ENCODE results near the gene OSBP2.

The OSBP2 gene, protein sequence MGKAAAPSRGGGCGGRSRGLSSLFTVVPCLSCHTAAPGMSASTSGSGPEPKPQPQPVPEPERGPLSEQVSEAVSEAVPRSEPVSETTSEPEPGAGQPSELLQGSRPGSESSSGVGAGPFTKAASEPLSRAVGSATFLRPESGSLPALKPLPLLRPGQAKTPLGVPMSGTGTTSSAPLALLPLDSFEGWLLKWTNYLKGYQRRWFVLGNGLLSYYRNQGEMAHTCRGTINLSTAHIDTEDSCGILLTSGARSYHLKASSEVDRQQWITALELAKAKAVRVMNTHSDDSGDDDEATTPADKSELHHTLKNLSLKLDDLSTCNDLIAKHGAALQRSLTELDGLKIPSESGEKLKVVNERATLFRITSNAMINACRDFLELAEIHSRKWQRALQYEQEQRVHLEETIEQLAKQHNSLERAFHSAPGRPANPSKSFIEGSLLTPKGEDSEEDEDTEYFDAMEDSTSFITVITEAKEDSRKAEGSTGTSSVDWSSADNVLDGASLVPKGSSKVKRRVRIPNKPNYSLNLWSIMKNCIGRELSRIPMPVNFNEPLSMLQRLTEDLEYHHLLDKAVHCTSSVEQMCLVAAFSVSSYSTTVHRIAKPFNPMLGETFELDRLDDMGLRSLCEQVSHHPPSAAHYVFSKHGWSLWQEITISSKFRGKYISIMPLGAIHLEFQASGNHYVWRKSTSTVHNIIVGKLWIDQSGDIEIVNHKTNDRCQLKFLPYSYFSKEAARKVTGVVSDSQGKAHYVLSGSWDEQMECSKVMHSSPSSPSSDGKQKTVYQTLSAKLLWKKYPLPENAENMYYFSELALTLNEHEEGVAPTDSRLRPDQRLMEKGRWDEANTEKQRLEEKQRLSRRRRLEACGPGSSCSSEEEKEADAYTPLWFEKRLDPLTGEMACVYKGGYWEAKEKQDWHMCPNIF

DNA sequence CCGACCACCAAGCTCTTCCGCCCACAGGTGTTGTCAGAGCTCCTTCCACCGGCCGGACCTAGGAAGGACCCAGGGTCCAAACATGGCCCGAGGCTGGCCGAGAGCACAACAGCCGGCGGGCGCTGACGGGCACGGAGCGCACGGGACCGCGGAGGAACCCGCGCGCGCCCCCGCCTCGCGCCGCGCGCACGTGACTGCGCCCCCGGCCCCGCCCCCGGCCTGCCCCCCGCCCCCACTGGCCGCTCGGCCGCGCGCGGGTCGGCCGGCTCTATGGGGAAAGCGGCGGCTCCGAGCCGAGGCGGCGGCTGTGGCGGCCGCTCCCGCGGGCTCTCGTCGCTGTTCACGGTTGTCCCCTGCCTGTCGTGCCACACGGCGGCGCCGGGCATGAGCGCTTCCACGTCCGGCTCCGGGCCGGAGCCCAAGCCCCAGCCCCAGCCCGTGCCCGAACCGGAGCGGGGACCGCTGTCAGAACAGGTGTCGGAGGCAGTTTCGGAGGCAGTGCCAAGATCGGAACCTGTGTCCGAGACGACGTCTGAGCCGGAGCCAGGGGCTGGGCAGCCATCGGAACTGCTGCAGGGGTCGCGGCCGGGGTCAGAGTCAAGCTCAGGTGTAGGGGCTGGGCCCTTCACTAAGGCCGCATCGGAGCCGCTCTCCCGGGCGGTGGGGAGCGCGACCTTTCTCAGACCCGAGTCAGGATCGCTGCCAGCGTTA lies at the start of gene OSBP2:
Gene OSBP2 (plus strand): TSS at position 235 of the 711 bp plus-strand sequence. CDS start 36 bp downstream, at position 271.
- H3K9ac ChIP-seq (ENCODE audit: low read depth, low read length): peak within 1 kb of the TSS; percentile 79; the same call in 1 of the 2 replicates
- H3K4me3 ChIP-seq (ENCODE audit: low read length): peak within 1 kb of the TSS; percentile 76
- no peaks in the 10 kb centered on the region; the same call in 1 of the 2 replicates for H3K4me1 ChIP-seq (ENCODE audit: insufficient read depth, low read length)
- H3K27ac ChIP-seq (ENCODE audit: low read length): no peak within 1 kb of the TSS
- H3K36me3 ChIP-seq (ENCODE audit: insufficient read depth, low read depth, low read length): no peaks in the 10 kb centered on the region
- H3K27me3 ChIP-seq (ENCODE audit: insufficient read depth, low read length): peaks cover 27% of the 10 kb centered on the region
- no peaks in the 10 kb centered on the region for H3K9me3 ChIP-seq (ENCODE audit: insufficient read depth, low read depth, low read length)

DNA sequence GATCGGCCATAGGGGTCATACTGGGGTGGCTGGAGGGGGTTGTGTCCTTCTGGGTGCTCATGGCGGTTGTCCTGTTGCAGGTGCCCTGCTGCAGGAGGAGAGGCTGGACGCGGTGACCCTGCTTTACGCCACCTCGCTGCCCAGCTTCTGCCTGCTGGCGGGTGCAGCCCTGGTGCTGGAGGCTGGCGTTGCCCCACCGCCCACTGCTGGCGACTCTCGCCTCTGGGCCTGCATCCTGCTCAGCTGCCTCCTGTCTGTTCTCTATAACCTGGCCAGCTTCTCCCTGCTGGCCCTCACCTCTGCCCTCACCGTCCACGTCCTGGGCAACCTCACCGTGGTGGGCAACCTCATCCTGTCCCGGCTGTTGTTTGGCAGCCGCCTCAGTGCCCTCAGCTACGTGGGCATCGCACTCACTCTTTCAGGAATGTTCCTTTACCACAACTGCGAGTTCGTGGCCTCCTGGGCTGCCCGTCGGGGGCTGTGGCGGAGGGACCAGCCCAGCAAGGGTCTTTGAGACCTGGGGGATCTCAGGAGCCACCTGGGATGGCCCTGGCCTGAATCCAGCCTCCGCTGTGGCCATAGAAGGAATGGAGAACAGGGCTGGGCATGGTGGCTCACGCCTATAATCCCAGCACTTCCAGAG lies 48.0 kb upstream of the OSBP2 start:
- no peaks in the 10 kb centered on the region for H3K27me3 ChIP-seq (ENCODE audit: insufficient read depth, low read length)
- H3K36me3 ChIP-seq (ENCODE audit: insufficient read depth, low read depth, low read length): no peaks in the 10 kb centered on the region
- H3K4me3 ChIP-seq (ENCODE audit: low read length): no peak overlapping the region
- no peak overlapping the region for H3K27ac ChIP-seq (ENCODE audit: low read length)
- H3K9me3 ChIP-seq (ENCODE audit: insufficient read depth, low read depth, low read length): no peaks in the 10 kb centered on the region
- 0 out of 2 replicates have a peak, but pooled peaks cover 3% of the 10 kb centered on the region for H3K4me1 ChIP-seq (ENCODE audit: insufficient read depth, low read length)
- H3K9ac ChIP-seq (ENCODE audit: low read depth, low read length): no peak overlapping the region

DNA sequence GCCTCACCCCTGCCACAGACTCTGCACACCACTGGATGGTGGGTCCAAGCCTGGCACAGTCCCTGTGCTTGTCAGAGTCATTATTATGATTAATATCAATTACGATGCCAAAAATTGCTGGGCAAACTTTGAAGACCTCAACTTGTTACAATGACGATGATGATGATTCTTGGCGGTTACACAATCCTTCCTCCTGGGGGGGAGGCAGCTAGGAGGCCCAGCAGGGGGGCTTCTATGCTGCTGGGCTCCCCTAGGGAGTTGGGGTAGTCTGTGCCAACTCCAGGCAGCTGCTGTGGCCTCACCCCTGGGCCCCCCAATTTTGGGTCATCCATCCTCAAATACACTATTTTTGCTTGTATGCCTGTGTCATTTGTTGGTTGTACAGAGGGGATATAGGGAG lies 47.1 kb upstream of the OSBP2 start:
- Histone ChIP-seq H3K27ac (ENCODE audit: low read length) (no peak overlapping the region), H3K4me3 (ENCODE audit: low read length) (no peak overlapping the region), H3K27me3 (ENCODE audit: insufficient read depth, low read length) (no peaks in the 10 kb centered on the region)

DNA sequence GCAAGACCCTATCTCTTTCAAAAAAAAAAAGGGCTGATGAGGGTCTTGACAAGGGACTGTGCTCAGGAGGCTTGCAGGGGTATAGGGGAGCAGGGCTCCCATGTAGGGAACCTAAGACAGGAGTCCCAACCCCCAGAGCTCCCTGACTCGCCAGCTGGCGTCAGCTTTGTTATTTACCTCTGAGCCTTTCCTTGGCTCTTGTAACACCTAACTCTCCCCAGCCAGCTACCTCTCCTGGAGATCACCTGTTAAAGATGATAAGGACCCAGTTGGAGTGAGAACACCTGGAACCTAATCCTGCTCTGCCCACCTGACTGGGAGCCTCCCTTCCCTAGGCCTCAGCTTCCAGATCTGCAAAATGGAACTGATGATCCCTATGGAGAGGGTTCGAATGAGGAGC lies 45.8 kb upstream of the OSBP2 start:
- no peaks in the 10 kb centered on the region for H3K27me3 ChIP-seq (ENCODE audit: insufficient read depth, low read length)
- H3K9me3 ChIP-seq (ENCODE audit: insufficient read depth, low read depth, low read length): no peaks in the 10 kb centered on the region
- H3K27ac ChIP-seq (ENCODE audit: low read length): no peak overlapping the region
- H3K4me3 ChIP-seq (ENCODE audit: low read length): no peak overlapping the region
- no peak overlapping the region for H3K9ac ChIP-seq (ENCODE audit: low read depth, low read length)
- 0 out of 2 replicates have a peak, but pooled peaks cover 3% of the 10 kb centered on the region for H3K4me1 ChIP-seq (ENCODE audit: insufficient read depth, low read length)
- no peaks in the 10 kb centered on the region for H3K36me3 ChIP-seq (ENCODE audit: insufficient read depth, low read depth, low read length)

More for the DNA sequence above, 47.1 kb upstream of the OSBP2 start:
- Histone ChIP-seq H3K4me1 (ENCODE audit: insufficient read depth, low read length) (0 out of 2 replicates have a peak, but pooled peaks cover 3% of the 10 kb centered on the region), H3K9ac (ENCODE audit: low read depth, low read length) (no peak overlapping the region), H3K36me3 (ENCODE audit: insufficient read depth, low read depth, low read length) (no peaks in the 10 kb centered on the region), H3K9me3 (ENCODE audit: insufficient read depth, low read depth, low read length) (no peaks in the 10 kb centered on the region)

DNA sequence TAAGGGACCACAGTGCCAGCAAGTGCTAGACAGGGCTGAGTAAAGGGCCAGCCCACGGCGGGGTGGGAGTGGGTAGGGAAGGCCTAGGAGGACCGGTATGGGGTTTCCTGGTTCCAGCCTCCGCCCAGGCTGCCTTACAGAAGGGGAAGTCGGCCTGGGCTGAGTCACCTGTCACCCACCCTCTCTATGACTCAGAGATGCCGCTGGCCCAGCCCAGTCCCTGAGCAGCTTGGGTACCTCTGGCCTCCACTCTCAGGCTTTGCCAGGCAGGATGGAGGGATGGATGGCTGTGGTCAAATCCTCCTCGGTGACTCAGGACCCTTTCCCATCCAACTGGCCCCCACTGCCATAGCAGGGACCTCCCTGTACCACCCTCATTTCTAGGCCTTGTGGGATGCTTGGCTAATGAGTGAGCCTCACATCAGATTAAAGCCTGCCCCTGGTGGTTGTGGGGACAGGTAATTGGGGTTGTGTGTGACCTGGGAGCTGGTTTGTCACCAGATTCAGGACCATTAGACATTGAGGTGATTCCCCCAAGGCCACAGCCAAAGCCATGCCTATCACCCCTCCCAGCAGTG lies 45.2 kb upstream of the OSBP2 start:
- Histone ChIP-seq H3K4me1 (ENCODE audit: insufficient read depth, low read length) (0 out of 2 replicates have a peak, but pooled peaks cover 3% of the 10 kb centered on the region), H3K9ac (ENCODE audit: low read depth, low read length) (no peak overlapping the region), H3K27me3 (ENCODE audit: insufficient read depth, low read length) (no peaks in the 10 kb centered on the region), H3K36me3 (ENCODE audit: insufficient read depth, low read depth, low read length) (no peaks in the 10 kb centered on the region), H3K9me3 (ENCODE audit: insufficient read depth, low read depth, low read length) (no peaks in the 10 kb centered on the region), H3K4me3 (ENCODE audit: low read length) (no peak overlapping the region), H3K27ac (ENCODE audit: low read length) (no peak overlapping the region)

DNA sequence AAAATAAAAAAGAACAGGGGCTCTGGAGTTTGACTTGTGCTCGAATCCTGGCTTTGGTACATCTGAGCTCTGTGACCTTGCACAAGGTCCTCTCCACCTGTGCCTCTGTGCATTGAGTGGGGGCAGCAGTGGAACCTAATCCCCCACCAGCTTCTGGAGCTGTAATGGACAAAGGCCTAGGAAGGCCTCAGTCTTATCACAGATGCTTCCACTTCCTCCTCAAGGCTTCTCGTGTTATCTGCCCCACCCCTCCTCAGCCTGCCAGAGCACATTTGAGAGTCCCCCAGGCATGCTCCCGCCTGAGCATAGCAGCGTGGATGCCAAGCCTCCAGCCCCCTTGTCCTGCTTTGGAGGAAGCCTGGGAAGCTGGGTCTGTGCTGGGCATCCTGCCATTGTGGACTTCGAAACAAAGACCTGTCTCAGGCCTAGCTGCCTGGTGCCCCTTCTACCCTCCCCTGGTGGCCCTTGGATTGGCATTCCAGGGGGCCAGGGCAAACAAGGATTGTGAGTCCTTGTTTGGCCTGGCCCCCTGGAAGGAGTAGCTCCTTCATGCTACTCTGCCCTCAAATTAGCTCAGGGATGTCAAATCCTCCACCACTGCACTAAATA lies 44.1 kb upstream of the OSBP2 start:
- H3K9me3 ChIP-seq (ENCODE audit: insufficient read depth, low read depth, low read length): no peaks in the 10 kb centered on the region
- no peak overlapping the region for H3K27ac ChIP-seq (ENCODE audit: low read length)
- no peak overlapping the region for H3K9ac ChIP-seq (ENCODE audit: low read depth, low read length)
- H3K36me3 ChIP-seq (ENCODE audit: insufficient read depth, low read depth, low read length): no peaks in the 10 kb centered on the region
- H3K27me3 ChIP-seq (ENCODE audit: insufficient read depth, low read length): no peaks in the 10 kb centered on the region
- H3K4me3 ChIP-seq (ENCODE audit: low read length): no peak overlapping the region
- peaks cover 3% of the 10 kb centered on the region; the same call in 1 of the 2 replicates for H3K4me1 ChIP-seq (ENCODE audit: insufficient read depth, low read length)

DNA sequence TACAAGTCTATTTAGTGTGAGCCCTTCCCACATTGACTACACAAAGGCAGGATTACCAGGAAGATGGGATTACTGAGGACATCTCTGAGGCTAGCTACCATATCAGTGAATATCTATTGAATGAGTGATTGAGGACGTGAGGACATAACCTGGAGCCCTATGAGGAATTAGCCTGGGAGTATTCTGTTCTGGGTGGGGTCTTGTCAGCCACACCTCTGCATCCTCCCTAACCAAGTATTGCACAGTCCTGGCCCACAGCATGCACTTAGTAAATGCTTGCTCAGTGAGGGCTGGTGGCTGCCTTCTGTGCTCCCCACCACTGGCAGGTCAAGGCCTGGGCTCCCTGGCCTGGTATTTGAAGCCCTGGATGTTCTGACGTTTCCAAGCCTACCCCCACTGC lies 41.8 kb upstream of the OSBP2 start:
- H3K27ac ChIP-seq (ENCODE audit: low read length): no peak overlapping the region
- no peaks in the 10 kb centered on the region for H3K36me3 ChIP-seq (ENCODE audit: insufficient read depth, low read depth, low read length)
- H3K27me3 ChIP-seq (ENCODE audit: insufficient read depth, low read length): no peaks in the 10 kb centered on the region
- H3K9ac ChIP-seq (ENCODE audit: low read depth, low read length): no peak overlapping the region
- peaks cover 7% of the 10 kb centered on the region; the same call in 1 of the 2 replicates for H3K4me1 ChIP-seq (ENCODE audit: insufficient read depth, low read length)
- no peak overlapping the region for H3K4me3 ChIP-seq (ENCODE audit: low read length)
- H3K9me3 ChIP-seq (ENCODE audit: insufficient read depth, low read depth, low read length): no peaks in the 10 kb centered on the region

DNA sequence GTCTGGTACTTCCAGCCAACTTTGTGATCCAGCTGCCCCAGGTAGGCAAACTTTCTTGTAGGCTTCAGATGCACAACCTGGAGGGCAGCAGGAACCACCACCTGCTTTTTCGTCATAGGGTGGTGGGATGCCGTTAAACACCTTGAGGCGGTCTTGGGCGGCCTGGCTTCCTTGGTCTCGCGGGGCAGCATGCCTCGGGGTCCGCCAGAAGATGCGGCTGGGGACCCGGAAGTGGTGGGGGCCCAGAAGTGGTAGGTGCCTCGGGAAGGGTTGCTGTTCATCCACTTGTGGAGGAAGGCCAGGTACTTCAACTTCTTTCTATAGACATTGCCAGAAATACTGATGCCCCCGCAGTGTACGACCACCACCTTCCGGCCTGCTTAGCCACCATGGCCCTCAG lies 40.3 kb upstream of the OSBP2 start:
- Histone ChIP-seq H3K27ac (ENCODE audit: low read length) (no peak overlapping the region), H3K27me3 (ENCODE audit: insufficient read depth, low read length) (no peaks in the 10 kb centered on the region), H3K9ac (ENCODE audit: low read depth, low read length) (no peak overlapping the region), H3K4me3 (ENCODE audit: low read length) (no peak overlapping the region), H3K9me3 (ENCODE audit: insufficient read depth, low read depth, low read length) (no peaks in the 10 kb centered on the region), H3K36me3 (ENCODE audit: insufficient read depth, low read depth, low read length) (no peaks in the 10 kb centered on the region), H3K4me1 (ENCODE audit: insufficient read depth, low read length) (peaks cover 4% of the 10 kb centered on the region; the same call in 1 of the 2 replicates)

DNA sequence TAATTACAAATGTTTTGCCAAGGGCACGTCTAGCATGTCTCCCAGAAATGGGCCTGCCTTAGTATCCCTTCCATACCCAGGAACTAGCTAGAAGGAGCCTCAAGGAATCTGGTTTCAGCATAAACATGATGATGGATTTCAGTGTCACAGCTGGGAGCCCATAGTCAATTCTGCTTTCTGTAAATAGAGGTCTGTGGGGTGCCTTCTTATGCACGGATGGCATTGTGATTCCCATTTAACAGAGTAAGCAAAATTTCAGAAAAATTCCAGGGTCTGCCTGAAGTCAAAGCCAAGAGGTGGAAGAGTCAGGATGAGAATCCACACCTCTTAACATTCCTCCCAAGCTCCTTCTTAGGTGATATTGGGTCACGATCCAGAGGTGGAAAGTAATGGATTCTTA lies 39.1 kb upstream of the OSBP2 start:
- Histone ChIP-seq H3K27ac (ENCODE audit: low read length) (no peak overlapping the region), H3K4me3 (ENCODE audit: low read length) (no peak overlapping the region), H3K4me1 (ENCODE audit: insufficient read depth, low read length) (peaks cover 4% of the 10 kb centered on the region; the same call in 1 of the 2 replicates), H3K9me3 (ENCODE audit: insufficient read depth, low read depth, low read length) (no peaks in the 10 kb centered on the region), H3K36me3 (ENCODE audit: insufficient read depth, low read depth, low read length) (no peaks in the 10 kb centered on the region), H3K27me3 (ENCODE audit: insufficient read depth, low read length) (no peaks in the 10 kb centered on the region), H3K9ac (ENCODE audit: low read depth, low read length) (0 out of 2 replicates have a peak overlapping the region, but pooled peaks have one; percentile 0)

DNA sequence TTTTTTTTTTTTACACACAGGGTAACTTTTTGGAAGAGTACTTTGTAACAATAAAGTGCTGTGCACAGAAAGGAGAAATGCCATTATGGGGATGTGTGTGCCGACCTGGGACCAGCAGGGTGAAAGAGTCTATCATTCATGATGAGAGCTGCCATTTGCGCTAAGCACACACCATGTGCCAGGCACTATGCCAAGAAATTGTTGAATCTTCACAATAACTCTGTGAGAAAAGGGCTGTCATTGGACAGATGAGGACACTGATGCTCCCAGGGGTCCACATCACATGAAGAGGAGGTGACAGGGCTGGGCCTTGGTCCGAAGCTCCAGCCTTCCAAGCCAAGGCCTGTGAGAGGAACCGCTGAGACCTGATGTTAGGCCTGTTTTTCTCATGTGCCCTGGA lies 32.6 kb upstream of the OSBP2 start:
- Histone ChIP-seq H3K27me3 (ENCODE audit: insufficient read depth, low read length) (peaks cover 11% of the 10 kb centered on the region), H3K9ac (ENCODE audit: low read depth, low read length) (no peak overlapping the region), H3K9me3 (ENCODE audit: insufficient read depth, low read depth, low read length) (no peaks in the 10 kb centered on the region), H3K36me3 (ENCODE audit: insufficient read depth, low read depth, low read length) (peaks cover 5% of the 10 kb centered on the region; the same call in 1 of the 2 replicates), H3K4me1 (ENCODE audit: insufficient read depth, low read length) (peaks cover 6% of the 10 kb centered on the region; the same call in 1 of the 2 replicates), H3K27ac (ENCODE audit: low read length) (no peak overlapping the region), H3K4me3 (ENCODE audit: low read length) (no peak overlapping the region)
